CD4-positive, CD25-positive, alpha-beta regulatory T cell (primary cell): ENCODE results near the gene CFAP46. TPM values are rescaled to one million over a fixed set of nuclear protein-coding genes. Genes with fewer than 3 reads are reported as not detected.

Source experiments
- ATAC-seq, 2 donors: fragments of 150-1000 bp; cut with Tn5 transposase; one replicate each; pipeline ENCODE4 v1.10.0; 2021; ENCODE audit warnings: low read depth in 2 of 2, moderate number of reproducible peaks in 2 of 2, moderate library complexity in 1 of 2
- DNase-seq, 3 donors: peaks; one replicate each; pipeline versions ENCODE4 v3.0.0 to v3.0.0-alpha.2; 2012 to 2022; ENCODE audit warnings: mixed read lengths in 1 of 3
- H3K27ac ChIP-seq: one replicate; pipeline ENCODE4 v1.7.0; 2013; ENCODE audit warnings: mild to moderate bottlenecking, low read length; ENCODE audit not compliant: insufficient read depth, poor library complexity, severe bottlenecking
- H3K27me3 ChIP-seq: one replicate; pipeline ENCODE4 v1.7.0; 2013; ENCODE audit warnings: low read length; ENCODE audit not compliant: control insufficient read depth, insufficient read depth
- H3K36me3 ChIP-seq: one replicate; pipeline ENCODE4 v1.7.0; 2013; ENCODE audit warnings: mild to moderate bottlenecking, low read length, moderate library complexity; ENCODE audit not compliant: control insufficient read depth, insufficient read depth
- H3K4me1 ChIP-seq: 2 replicates; pipeline ENCODE4 v1.7.0; 2013; ENCODE audit warnings: mild to moderate bottlenecking, low read length; ENCODE audit not compliant: insufficient read depth, control insufficient read depth, poor library complexity, severe bottlenecking
- H3K4me3 ChIP-seq: one replicate; pipeline ENCODE4 v1.7.0; 2013; ENCODE audit warnings: low read depth, mild to moderate bottlenecking, low read length, moderate library complexity
- H3K9me3 ChIP-seq, 2 experiments: 1 replicate in 1 of 2; 2 replicates in 1 of 2; pipeline ENCODE4 v1.7.0; 2013; ENCODE audit warnings: low read length in 2 of 2, mild to moderate bottlenecking in 1 of 2, moderate library complexity in 1 of 2; ENCODE audit not compliant: control insufficient read depth in 2 of 2
- H3K27ac Mint-ChIP-seq, 3 donors: one replicate each; pipeline ENCODE4 v1.8.0; 2020 to 2022; ENCODE audit warnings: mild to moderate bottlenecking in 3 of 3, mixed read lengths in 3 of 3, moderate library complexity in 2 of 3
- H3K27me3 Mint-ChIP-seq: one replicate; pipeline ENCODE4 v1.8.0; 2022; ENCODE audit warnings: mild to moderate bottlenecking, mixed read lengths
- H3K36me3 Mint-ChIP-seq: one replicate; pipeline ENCODE4 v1.8.0; 2020; ENCODE audit warnings: mixed read lengths
- H3K4me1 Mint-ChIP-seq, 4 donors: one replicate each; pipeline ENCODE4 v1.8.0; 2020 to 2022; ENCODE audit warnings: mixed read lengths in 4 of 4, mild to moderate bottlenecking in 1 of 4
- H3K4me3 Mint-ChIP-seq, 4 donors: one replicate each; pipeline ENCODE4 v1.8.0; 2020 to 2022; ENCODE audit warnings: mild to moderate bottlenecking in 4 of 4, mixed read lengths in 4 of 4, moderate library complexity in 3 of 4
- H3K9me3 Mint-ChIP-seq, 7 donors: one replicate each; pipeline ENCODE4 v1.8.0; 2020 to 2022; ENCODE audit warnings: mixed read lengths in 7 of 7, mild to moderate bottlenecking in 3 of 7, moderate library complexity in 2 of 7
- polyA plus RNA-seq, 4 donors: library from polyadenylated mRNA; unstranded; fragments of 300-500 nt; fragmentation: Illumina TruSeq; gene quantifications; one replicate each; pipeline ENCODE4 v1.2.3, GENCODE V29; 2021
- total RNA-seq: library from RNA; stranded (reverse); gene quantifications from one replicate; pipeline ENCODE4 v1.2.3, GENCODE V29; 2022

CFAP46 gene
- total and polyA plus RNA-seq, 5 donors from 2014 or later, result not detected

- Mint-ChIP-seq H3K9me3 (peaks cover 0 to 2% (median 0%) of the 10 kb centered on the region in 7 donors), H3K27ac (no peak overlapping the region), H3K36me3 (no peaks in the 10 kb centered on the region), H3K4me1 (no peaks in the 10 kb centered on the region), H3K4me3 (no peak overlapping the region), H3K27me3 (peaks cover 8% of the 10 kb centered on the region)
- Histone ChIP-seq H3K4me3 (no peak overlapping the region), H3K4me1 (no peaks in the 10 kb centered on the region), H3K27ac (no peak overlapping the region), H3K36me3 (no peaks in the 10 kb centered on the region), H3K27me3 (no peaks in the 10 kb centered on the region), H3K9me3 (no peaks in the 10 kb centered on the region)
- ATAC-seq (no peak), DNase-seq (no peak)
These were observed 66.1 kb downstream of the CFAP46 start for GRCh38 chr10:132876131-132876860.

GRCh38 chr10:132875435-132875834, 66.9 kb downstream of the CFAP46 start:
- DNase-seq (no peak), ATAC-seq (no peak)
- no peak overlapping the region for H3K4me3 ChIP-seq
- H3K36me3 ChIP-seq, result no peaks in the 10 kb centered on the region
- no peaks in the 10 kb centered on the region for H3K9me3 ChIP-seq
- H3K4me1 ChIP-seq, result no peaks in the 10 kb centered on the region
- H3K4me3 Mint-ChIP-seq, result no peak overlapping the region
- H3K27ac ChIP-seq, result no peak overlapping the region
- H3K36me3 Mint-ChIP-seq, result no peaks in the 10 kb centered on the region
- no peak overlapping the region for H3K27ac Mint-ChIP-seq
- no peaks in the 10 kb centered on the region for H3K27me3 ChIP-seq
- no peaks in the 10 kb centered on the region for H3K4me1 Mint-ChIP-seq
- H3K27me3 Mint-ChIP-seq, result peaks cover 8% of the 10 kb centered on the region
- peaks cover 0 to 2% (median 0%) of the 10 kb centered on the region in 7 donors for H3K9me3 Mint-ChIP-seq

GRCh38 chr10:132873395-132873794, 69.0 kb downstream of the CFAP46 start:
- Histone ChIP-seq H3K27me3 (no peaks in the 10 kb centered on the region), H3K27ac (no peak overlapping the region), H3K4me1 (no peaks in the 10 kb centered on the region), H3K4me3 (no peak overlapping the region), H3K36me3 (no peaks in the 10 kb centered on the region), H3K9me3 (no peaks in the 10 kb centered on the region)
- Mint-ChIP-seq H3K9me3 (peaks cover 0 to 2% (median 0%) of the 10 kb centered on the region in 7 donors), H3K4me3 (no peak overlapping the region), H3K27ac (no peak overlapping the region), H3K4me1 (no peaks in the 10 kb centered on the region), H3K27me3 (peaks cover 4% of the 10 kb centered on the region), H3K36me3 (no peaks in the 10 kb centered on the region)
- no peak for ATAC-seq
- DNase-seq, result no peak

GRCh38 chr10:132872658-132873057, 69.7 kb downstream of the CFAP46 start:
- H3K4me3 ChIP-seq, result no peak overlapping the region
- H3K36me3 ChIP-seq, result no peaks in the 10 kb centered on the region
- Mint-ChIP-seq H3K9me3 (peaks cover 0 to 2% (median 0%) of the 10 kb centered on the region in 7 donors), H3K27ac (no peak overlapping the region), H3K36me3 (no peaks in the 10 kb centered on the region), H3K4me1 (no peaks in the 10 kb centered on the region), H3K4me3 (no peak overlapping the region), H3K27me3 (peaks cover 4% of the 10 kb centered on the region)
- ATAC-seq (no peak), DNase-seq (no peak)
- no peaks in the 10 kb centered on the region for H3K27me3 ChIP-seq
- H3K27ac ChIP-seq, result no peak overlapping the region
- no peaks in the 10 kb centered on the region for H3K4me1 ChIP-seq
- H3K9me3 ChIP-seq, result no peaks in the 10 kb centered on the region

GRCh38 chr10:132870426-132870825, 71.9 kb downstream of the CFAP46 start:
- Histone ChIP-seq H3K36me3 (no peaks in the 10 kb centered on the region), H3K9me3 (no peaks in the 10 kb centered on the region), H3K4me1 (no peaks in the 10 kb centered on the region), H3K27ac (no peak overlapping the region), H3K4me3 (no peak overlapping the region), H3K27me3 (no peaks in the 10 kb centered on the region)
- Mint-ChIP-seq H3K9me3 (no peaks in the 10 kb centered on the region), H3K4me3 (no peak overlapping the region), H3K4me1 (no peaks in the 10 kb centered on the region), H3K27me3 (no peaks in the 10 kb centered on the region), H3K36me3 (no peaks in the 10 kb centered on the region), H3K27ac (no peak overlapping the region)
- ATAC-seq (no peak), DNase-seq (no peak)

- H3K9me3 Mint-ChIP-seq, result no peaks in the 10 kb centered on the region
- no peak overlapping the region for H3K4me3 Mint-ChIP-seq
- no peaks in the 10 kb centered on the region for H3K27me3 ChIP-seq
- no peaks in the 10 kb centered on the region for H3K36me3 ChIP-seq
- H3K4me1 ChIP-seq, result no peaks in the 10 kb centered on the region
- H3K27ac ChIP-seq, result no peak overlapping the region
- H3K4me1 Mint-ChIP-seq, result no peaks in the 10 kb centered on the region
- H3K9me3 ChIP-seq, result no peaks in the 10 kb centered on the region
- DNase-seq (no peak), ATAC-seq (no peak)
- H3K4me3 ChIP-seq, result no peak overlapping the region
- H3K36me3 Mint-ChIP-seq, result no peaks in the 10 kb centered on the region
- no peaks in the 10 kb centered on the region for H3K27me3 Mint-ChIP-seq
- H3K27ac Mint-ChIP-seq, result no peak overlapping the region
These were observed 72.7 kb downstream of the CFAP46 start for GRCh38 chr10:132869621-132870020.

- ATAC-seq, result no peak
- H3K27ac ChIP-seq, result no peak overlapping the region
- no peak overlapping the region for H3K4me3 Mint-ChIP-seq
- H3K4me1 Mint-ChIP-seq, result no peaks in the 10 kb centered on the region
- H3K9me3 Mint-ChIP-seq, result peaks cover 0 to 1% (median 0%) of the 10 kb centered on the region in 7 donors
- H3K4me1 ChIP-seq, result no peaks in the 10 kb centered on the region
- H3K36me3 ChIP-seq, result no peaks in the 10 kb centered on the region
- no peaks in the 10 kb centered on the region for H3K27me3 ChIP-seq
- no peaks in the 10 kb centered on the region for H3K9me3 ChIP-seq
- H3K27ac Mint-ChIP-seq, result no peak overlapping the region
- H3K4me3 ChIP-seq, result no peak overlapping the region
- no peaks in the 10 kb centered on the region for H3K36me3 Mint-ChIP-seq
- H3K27me3 Mint-ChIP-seq, result no peaks in the 10 kb centered on the region
- no peak for DNase-seq
These were observed 73.4 kb downstream of the CFAP46 start for GRCh38 chr10:132868995-132869394.
